Breast epithelium (tissue), 3 donors: Measurements from ENCODE around the gene MSANTD1.

ENCODE experiments used
- POLR2AphosphoS5 ChIP-seq, 3 donors: sonication (generic); formaldehyde crosslinking; IDR thresholded peaks; one replicate each; pipeline ENCODE4 v1.6.1; 2017; ENCODE audit warnings: antibody characterized with exemption in 3 of 3
- TF ChIP-seq, protein P1 (sequence below), 3 donors: fragments of 450-650 bp; IDR thresholded peaks; one replicate each; pipeline ENCODE4 v1.5.1; 2016 to 2017; ENCODE audit warnings: antibody characterized with exemption in 3 of 3, mild to moderate bottlenecking in 3 of 3, moderate library complexity in 3 of 3

- no peak for TF ChIP-seq POLR2AphosphoS5 (IDR thresholded peaks at IDR 0.05)
- TF ChIP-seq, protein P1, sequence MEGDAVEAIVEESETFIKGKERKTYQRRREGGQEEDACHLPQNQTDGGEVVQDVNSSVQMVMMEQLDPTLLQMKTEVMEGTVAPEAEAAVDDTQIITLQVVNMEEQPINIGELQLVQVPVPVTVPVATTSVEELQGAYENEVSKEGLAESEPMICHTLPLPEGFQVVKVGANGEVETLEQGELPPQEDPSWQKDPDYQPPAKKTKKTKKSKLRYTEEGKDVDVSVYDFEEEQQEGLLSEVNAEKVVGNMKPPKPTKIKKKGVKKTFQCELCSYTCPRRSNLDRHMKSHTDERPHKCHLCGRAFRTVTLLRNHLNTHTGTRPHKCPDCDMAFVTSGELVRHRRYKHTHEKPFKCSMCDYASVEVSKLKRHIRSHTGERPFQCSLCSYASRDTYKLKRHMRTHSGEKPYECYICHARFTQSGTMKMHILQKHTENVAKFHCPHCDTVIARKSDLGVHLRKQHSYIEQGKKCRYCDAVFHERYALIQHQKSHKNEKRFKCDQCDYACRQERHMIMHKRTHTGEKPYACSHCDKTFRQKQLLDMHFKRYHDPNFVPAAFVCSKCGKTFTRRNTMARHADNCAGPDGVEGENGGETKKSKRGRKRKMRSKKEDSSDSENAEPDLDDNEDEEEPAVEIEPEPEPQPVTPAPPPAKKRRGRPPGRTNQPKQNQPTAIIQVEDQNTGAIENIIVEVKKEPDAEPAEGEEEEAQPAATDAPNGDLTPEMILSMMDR (IDR thresholded peaks at IDR 0.05): no peak
Observed at GRCh38 chr4:3205995-3206394, 43.0 kb upstream of the MSANTD1 start.
